GM12878 (cell line): ENCODE data around the gene RNF150. TPM values are rescaled to one million over a fixed set of nuclear protein-coding genes. Genes with fewer than 3 reads are reported as not detected.

Source experiments
- ATAC-seq: fragments of 200-7000 bp; cut with Tn5 transposase; 3 replicates; pipeline ENCODE4 v1.9.1; 2020; ENCODE audit warnings: mild to moderate bottlenecking, moderate library complexity
- BruUV-seq: library from RNA; stranded (reverse); fragments of 400-500 nt; replicated peaks from 2 replicates; lab custom pipeline; 2021; lab: Mats Ljungman, UMichigan
- CTCF ChIA-PET: fragments of 300-600 bp; sonication (Branson Sonifier 250); formaldehyde crosslinking; extraction: SDS; loops from one replicate; lab custom pipeline; 2021; ENCODE audit warnings: inconsistent platforms; lab: Yijun Ruan, JAX
- POLR2A ChIA-PET: fragments of 350-600 bp; formaldehyde crosslinking; extraction: SDS; loops from one replicate; lab custom pipeline; 2021; ENCODE audit warnings: inconsistent platforms; lab: Charles Lee
- RAD21 ChIA-PET: fragments of 300-600 bp; sonication (Branson Sonifier 250); formaldehyde crosslinking; loops from one replicate; lab custom pipeline; 2023; ENCODE audit warnings: antibody characterized with exemption; ENCODE audit not compliant: unreplicated experiment; lab: Charles Lee
- SMC1A ChIA-PET: fragments of 300-600 bp; sonication (Branson Sonifier 250); formaldehyde crosslinking; loops from one replicate; lab custom pipeline; 2023; ENCODE audit not compliant: unreplicated experiment, uncharacterized antibody; lab: Charles Lee
- DNase-seq: peaks from one replicate; pipeline ENCODE4 v3.0.0-alpha.2; 2011; ENCODE audit warnings: low read depth, low spot score
- FAIRE-seq: peaks from 3 replicates; lab custom pipeline; 2011; peaks lifted over from hg19 to GRCh38; lab: Jason Lieb, UNC
- H2AFZ ChIP-seq: 2 replicates; pipeline ENCODE4 v1.6.0; 2011; ENCODE audit warnings: low read depth, low read length, control low read depth; ENCODE audit not compliant: control insufficient read depth
- H3K27ac ChIP-seq: 2 replicates; pipeline ENCODE4 v1.5.1; 2011; ENCODE audit warnings: control low read depth; ENCODE audit not compliant: control insufficient read depth, insufficient read depth
- H3K27me3 ChIP-seq, 2 experiments: replicated peaks in 1 of 2; 2 replicates each; pipeline versions ENCODE4 v1.6.0 to v1.6.1; 2011; ENCODE audit warnings: low read length in 1 of 2; ENCODE audit not compliant: control insufficient read depth in 2 of 2, insufficient read depth in 2 of 2
- H3K36me3 ChIP-seq, 2 experiments: 2 replicates each; pipeline ENCODE4 v1.5.1; 2011; ENCODE audit warnings: low read length in 1 of 2; ENCODE audit not compliant: control insufficient read depth in 2 of 2, insufficient read depth in 2 of 2
- H3K4me1 ChIP-seq: 2 replicates; pipeline ENCODE4 v1.6.1; 2011; ENCODE audit warnings: mild to moderate bottlenecking, low read length, moderate library complexity, mixed read lengths; ENCODE audit not compliant: control insufficient read depth, insufficient read depth
- H3K4me2 ChIP-seq: 2 replicates; pipeline ENCODE4 v1.6.0; 2011; ENCODE audit warnings: control low read depth; ENCODE audit not compliant: control insufficient read depth, insufficient read depth
- H3K4me3 ChIP-seq: fragments of 200-600 bp; sonication (generic); 2 replicates; pipeline ENCODE4 v1.5.1; 2016
- H3K79me2 ChIP-seq: 2 replicates; pipeline ENCODE4 v1.6.0; 2011; ENCODE audit warnings: low read length; ENCODE audit not compliant: control insufficient read depth, insufficient read depth
- H3K9ac ChIP-seq: 2 replicates; pipeline ENCODE4 v1.8.0; 2011; ENCODE audit warnings: low read length, control low read depth, mixed read lengths; ENCODE audit not compliant: control insufficient read depth, insufficient read depth
- H3K9me3 ChIP-seq: replicated peaks from 3 replicates; pipeline ENCODE4 v1.5.1; 2011; ENCODE audit warnings: mild to moderate bottlenecking, low read length; ENCODE audit not compliant: control insufficient read depth, insufficient read depth
- H4K20me1 ChIP-seq: 2 replicates; pipeline ENCODE4 v1.6.0; 2011; ENCODE audit not compliant: control insufficient read depth, insufficient read depth
- CHD2 ChIP-seq: IDR thresholded peaks from 2 replicates; pipeline ENCODE4 v1.6.1; 2011; ENCODE audit warnings: low read depth, low read length, improper control_type of control experiment, borderline replicate concordance
- E2F8 ChIP-seq: fragments of 450-650 bp; IDR thresholded peaks from 2 replicates; pipeline ENCODE4 v1.6.1; 2018; ENCODE audit warnings: mild to moderate bottlenecking, low read depth, moderate library complexity; ENCODE audit not compliant: partially characterized antibody
- EGR1 ChIP-seq, 2 experiments: IDR thresholded peaks; 1 replicate in 1 of 2; 2 replicates in 1 of 2; pipeline ENCODE4 v1.6.1; 2011 to 2012; ENCODE audit warnings: low read depth in 2 of 2, low read length in 2 of 2, borderline replicate concordance in 1 of 2, mild to moderate bottlenecking in 1 of 2, moderate library complexity in 1 of 2
- EZH2 ChIP-seq: IDR thresholded peaks from 2 replicates; pipeline ENCODE4 v1.6.1; 2012; ENCODE audit warnings: low read depth, mild to moderate bottlenecking, control low read depth, inconsistent platforms, low read length, borderline replicate concordance; ENCODE audit not compliant: control insufficient read depth
- FOXK2 ChIP-seq: fragments of 450-650 bp; IDR thresholded peaks from 2 replicates; pipeline ENCODE4 v1.6.1; 2017; ENCODE audit warnings: mild to moderate bottlenecking, moderate library complexity
- HDAC6 ChIP-seq: fragments of 200-600 bp; sonication (generic); IDR thresholded peaks from one replicate; pipeline ENCODE4 v1.8.0; 2017; ENCODE audit warnings: antibody characterized with exemption; ENCODE audit not compliant: unreplicated experiment
- STAT1 ChIP-seq: fragments of 450-650 bp; conservative IDR thresholded peaks from 2 replicates; pipeline ENCODE4 v1.6.1; 2014; ENCODE audit warnings: antibody characterized with exemption, mild to moderate bottlenecking
- TCF12 ChIP-seq: IDR thresholded peaks from 2 replicates; pipeline ENCODE4 v1.6.1; 2011; ENCODE audit warnings: low read depth, mild to moderate bottlenecking, low read length
- ZBTB4 ChIP-seq: fragments of 450-650 bp; formaldehyde crosslinking; IDR thresholded peaks from 2 replicates; pipeline ENCODE4 v1.4.0; 2022; ENCODE audit warnings: mild to moderate bottlenecking, moderate library complexity
- ZNF384 ChIP-seq: IDR thresholded peaks from 2 replicates; pipeline ENCODE4 v1.6.1; 2012; ENCODE audit warnings: low read depth, mild to moderate bottlenecking, low read length, improper control_type of control experiment, borderline replicate concordance
- WGBS: methylation state at CpG from one replicate; pipeline ENCODE4 v1.1.6; 2016; ENCODE audit warnings: low lambda C conversion rate; ENCODE audit not compliant: insufficient replicate concordance, insufficient coverage; ENCODE audit errors: missing lambda C conversion rate; 5-methylcytosine and 5-hydroxymethylcytosine counted together
- in situ Hi-C: fragments of 300-500 bp; cut with MboI; formaldehyde crosslinking; loops from 9 replicates; pipeline ENCODE4 v1.14.3; 2018; ENCODE audit warnings: mixed read lengths
- intact Hi-C: fragments of 100-400 bp; cut with micrococcal nuclease; formaldehyde crosslinking; loops from one replicate; pipeline ENCODE4 v1.14.2; 2022; ENCODE audit not compliant: unreplicated experiment
- polyA plus RNA-seq, 11 experiments: library from polyadenylated mRNA; depleted of rRNA in 4 of 11; unstranded in 6 of 11; stranded (reverse) in 5 of 11; fragments of >200 nt; fragmentation: Nextera tagmentation in 4 of 11; fragmentation: Illumina TruSeq in 1 of 11; extraction: Ambion mirVana in 4 of 11; extraction: Trizol in 1 of 11; gene quantifications; 1 replicate in 1 of 11; 2 replicates in 10 of 11; pipeline versions ENCODE4 v1.2.1 to v1.2.3, GENCODE V29; 2011 to 2016; ENCODE audit warnings: inconsistent platforms in 2 of 11, missing spikeins in 2 of 11, low read depth in 1 of 11
- total RNA-seq, 4 experiments: library from RNA; depleted of rRNA in 3 of 4; stranded (reverse); fragments of >200 nt in 3 of 4; fragmentation: Illumina TruSeq in 1 of 4; extraction: Trizol in 1 of 4; gene quantifications; 2 replicates each; pipeline versions ENCODE4 v1.2.1 to v1.2.3, GENCODE V29; 2013 to 2021
- TF ChIP-seq, protein P1 (sequence below): fragments of 450-650 bp; IDR thresholded peaks from 2 replicates; pipeline ENCODE4 v1.6.1; 2016; ENCODE audit warnings: mild to moderate bottlenecking, moderate library complexity, borderline replicate concordance
- TF ChIP-seq, protein P2 (sequence below): IDR thresholded peaks from 2 replicates; pipeline ENCODE4 v1.6.1; 2011; ENCODE audit warnings: low read depth, low read length, improper control_type of control experiment, borderline replicate concordance

Gene RNF150
- total and polyA plus RNA-seq, 10 of the 15 experiments (the other 5 are each of a cell fraction or from before 2014, with no cell fraction given), result 0.01 to 2.3 (median 0.04) TPM; not detected in 6

DNA sequence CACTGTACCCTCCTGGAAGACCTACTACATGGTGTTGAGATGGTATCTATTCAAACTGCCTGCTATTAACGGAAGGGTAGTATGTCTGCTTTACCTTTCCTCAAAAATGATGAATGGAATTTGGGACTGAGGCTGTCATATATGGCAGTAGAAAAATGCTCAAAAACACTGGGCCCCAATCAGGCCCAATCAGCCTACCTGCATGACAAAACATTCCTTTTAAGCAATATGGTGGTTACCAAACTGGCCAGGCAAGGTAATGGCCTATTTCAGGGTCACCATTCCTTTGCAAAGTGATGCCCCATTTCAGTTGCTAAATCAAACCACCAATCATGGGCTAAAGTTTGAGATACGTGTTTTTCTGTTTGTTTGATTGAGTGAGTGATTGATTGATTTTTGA lies 14.9 kb downstream of the RNF150 start:
- FAIRE-seq, result no peak
- CTCF ChIA-PET, result no interaction called here

More for the DNA sequence above, 14.9 kb downstream of the RNF150 start:
- Histone ChIP-seq H3K27me3 (no peaks in the 10 kb centered on the region), H3K9ac (no peak overlapping the region), H4K20me1 (no peaks in the 10 kb centered on the region), H3K9me3 (no peaks in the 10 kb centered on the region), H3K4me3 (no peak overlapping the region), H2AFZ (no peak overlapping the region), H3K4me2 (no peak overlapping the region), H3K79me2 (no peaks in the 10 kb centered on the region), H3K4me1 (no peaks in the 10 kb centered on the region), H3K36me3 (no peaks in the 10 kb centered on the region), H3K27ac (no peak overlapping the region)
- intact Hi-C loops (no loop called here), in situ Hi-C loops (no loop called here)
- ChIA-PET SMC1A (no interaction called here), RAD21 (no interaction called here), POLR2A (no interaction called here)
- BruUV-seq, result no TSS peak
- DNase-seq (no peak), ATAC-seq (no peak)
- TF ChIP-seq STAT1 (no peak), ZBTB4 (CRISPR knock-in tag) (no peak), FOXK2 (no peak), HDAC6 (no peak), ZNF384 (no peak), EGR1 (IDR thresholded peaks at IDR 0.05; ENCODE audit: borderline replicate concordance in 1 of 2, low read depth in 2 of 2, low read length in 2 of 2) (no peak), CHD2 (no peak), TCF12 (no peak), EZH2 (no peak), E2F8 (no peak)
- TF ChIP-seq, protein P1, sequence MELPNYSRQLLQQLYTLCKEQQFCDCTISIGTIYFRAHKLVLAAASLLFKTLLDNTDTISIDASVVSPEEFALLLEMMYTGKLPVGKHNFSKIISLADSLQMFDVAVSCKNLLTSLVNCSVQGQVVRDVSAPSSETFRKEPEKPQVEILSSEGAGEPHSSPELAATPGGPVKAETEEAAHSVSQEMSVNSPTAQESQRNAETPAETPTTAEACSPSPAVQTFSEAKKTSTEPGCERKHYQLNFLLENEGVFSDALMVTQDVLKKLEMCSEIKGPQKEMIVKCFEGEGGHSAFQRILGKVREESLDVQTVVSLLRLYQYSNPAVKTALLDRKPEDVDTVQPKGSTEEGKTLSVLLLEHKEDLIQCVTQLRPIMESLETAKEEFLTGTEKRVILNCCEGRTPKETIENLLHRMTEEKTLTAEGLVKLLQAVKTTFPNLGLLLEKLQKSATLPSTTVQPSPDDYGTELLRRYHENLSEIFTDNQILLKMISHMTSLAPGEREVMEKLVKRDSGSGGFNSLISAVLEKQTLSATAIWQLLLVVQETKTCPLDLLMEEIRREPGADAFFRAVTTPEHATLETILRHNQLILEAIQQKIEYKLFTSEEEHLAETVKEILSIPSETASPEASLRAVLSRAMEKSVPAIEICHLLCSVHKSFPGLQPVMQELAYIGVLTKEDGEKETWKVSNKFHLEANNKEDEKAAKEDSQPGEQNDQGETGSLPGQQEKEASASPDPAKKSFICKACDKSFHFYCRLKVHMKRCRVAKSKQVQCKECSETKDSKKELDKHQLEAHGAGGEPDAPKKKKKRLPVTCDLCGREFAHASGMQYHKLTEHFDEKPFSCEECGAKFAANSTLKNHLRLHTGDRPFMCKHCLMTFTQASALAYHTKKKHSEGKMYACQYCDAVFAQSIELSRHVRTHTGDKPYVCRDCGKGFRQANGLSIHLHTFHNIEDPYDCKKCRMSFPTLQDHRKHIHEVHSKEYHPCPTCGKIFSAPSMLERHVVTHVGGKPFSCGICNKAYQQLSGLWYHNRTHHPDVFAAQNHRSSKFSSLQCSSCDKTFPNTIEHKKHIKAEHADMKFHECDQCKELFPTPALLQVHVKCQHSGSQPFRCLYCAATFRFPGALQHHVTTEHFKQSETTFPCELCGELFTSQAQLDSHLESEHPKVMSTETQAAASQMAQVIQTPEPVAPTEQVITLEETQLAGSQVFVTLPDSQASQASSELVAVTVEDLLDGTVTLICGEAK, result no peak
- TF ChIP-seq, protein P2, sequence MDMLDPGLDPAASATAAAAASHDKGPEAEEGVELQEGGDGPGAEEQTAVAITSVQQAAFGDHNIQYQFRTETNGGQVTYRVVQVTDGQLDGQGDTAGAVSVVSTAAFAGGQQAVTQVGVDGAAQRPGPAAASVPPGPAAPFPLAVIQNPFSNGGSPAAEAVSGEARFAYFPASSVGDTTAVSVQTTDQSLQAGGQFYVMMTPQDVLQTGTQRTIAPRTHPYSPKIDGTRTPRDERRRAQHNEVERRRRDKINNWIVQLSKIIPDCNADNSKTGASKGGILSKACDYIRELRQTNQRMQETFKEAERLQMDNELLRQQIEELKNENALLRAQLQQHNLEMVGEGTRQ, result no peak
- WGBS, result 50% methylated on average over 2 of the region's 2 CpGs
